Measurements from ENCODE around the gene SERTAD3. TPM values are rescaled to one million over a fixed set of nuclear protein-coding genes. Genes with fewer than 3 reads are reported as not detected.

Gene SERTAD3
- total and polyA plus RNA-seq, 10 of the 15 experiments (the other 5 are each of a cell fraction or from before 2014, with no cell fraction given) = 4.2 to 22.4 (median 13.7) TPM

GRCh38 chr19:40492274-40492673 is 48.1 kb upstream of the SERTAD3 start (continued):
- TF ChIP-seq NFIC (IDR thresholded peaks at IDR 0.05; ENCODE audit: low read depth, low read length) = no peak
- TF ChIP-seq EGR1 (IDR thresholded peaks at IDR 0.05; ENCODE audit: borderline replicate concordance in 1 of 2, low read depth in 2 of 2, low read length in 2 of 2) = no peak
- TF ChIP-seq NR2C2 (IDR thresholded peaks at IDR 0.05; ENCODE audit: borderline replicate concordance, control insufficient read depth, insufficient read length, low read depth) = no peak
- no peak for TF ChIP-seq SREBF1 (IDR thresholded peaks at IDR 0.05; ENCODE audit: low read length)
- no peak for TF ChIP-seq MTA3 (IDR thresholded peaks at IDR 0.05; ENCODE audit: borderline replicate concordance, low read length)

- CTCF ChIA-PET = no interaction called here
- 70% methylated on average over 25 of the region's 25 CpGs for WGBS (ENCODE audit: insufficient coverage, insufficient replicate concordance, low lambda C conversion rate, missing lambda C conversion rate)
- SMC1A ChIA-PET (ENCODE audit: uncharacterized antibody, unreplicated experiment) = no interaction called here
- TF ChIP-seq ATF3 (IDR thresholded peaks at IDR 0.05; ENCODE audit: borderline replicate concordance, extremely low read depth, low read depth, low read length) = no peak
- no peak for TF ChIP-seq NR2C2 (IDR thresholded peaks at IDR 0.05; ENCODE audit: borderline replicate concordance, control insufficient read depth, insufficient read length, low read depth)
- no peak for TF ChIP-seq SUZ12 (IDR thresholded peaks at IDR 0.05; ENCODE audit: unreplicated experiment)
- no peak for TF ChIP-seq BCLAF1 (IDR thresholded peaks at IDR 0.05)
- no peak for TF ChIP-seq POLR2AphosphoS2 (IDR thresholded peaks at IDR 0.05; ENCODE audit: low read depth, low read length)
- TF ChIP-seq IRF4 (IDR thresholded peaks at IDR 0.05; ENCODE audit: low read depth, low read length) = no peak
- no peak for TF ChIP-seq NR2C1 (IDR thresholded peaks at IDR 0.05)
- TF ChIP-seq PRDM15 (CRISPR knock-in tag; IDR thresholded peaks at IDR 0.05) = no peak
- TF ChIP-seq HCFC1 (IDR thresholded peaks at IDR 0.05; ENCODE audit: low read length) = no peak
- TF ChIP-seq MTA3 (IDR thresholded peaks at IDR 0.05; ENCODE audit: borderline replicate concordance, low read length) = no peak
- no peak for TF ChIP-seq SKIL (IDR thresholded peaks at IDR 0.05; ENCODE audit: low read depth, poor library complexity, severe bottlenecking)
Observed at GRCh38 chr19:40489882-40490230, 45.7 kb upstream of the SERTAD3 start.

More at GRCh38 chr19:40489882-40490230, 45.7 kb upstream of the SERTAD3 start:
- intact Hi-C loops (cut with micrococcal nuclease; ENCODE audit: unreplicated experiment) (no loop called here), in situ Hi-C loops (cut with MboI) (no loop called here)
- Histone ChIP-seq H3K79me2 (ENCODE audit: control insufficient read depth, insufficient read depth, low read length) (no peaks in the 10 kb centered on the region), H3K9ac (ENCODE audit: control insufficient read depth, insufficient read depth, low read length) (no peak overlapping the region), H3K27me3 (replicated peaks in 1 of 2; ENCODE audit: control insufficient read depth in 2 of 2, insufficient read depth in 2 of 2, low read length in 1 of 2) (no peaks in the 10 kb centered on the region), H3K9me3 (replicated peaks; ENCODE audit: control insufficient read depth, insufficient read depth, low read length) (no peaks in the 10 kb centered on the region), H3K27ac (ENCODE audit: control insufficient read depth, insufficient read depth) (no peak overlapping the region), H3K4me2 (ENCODE audit: control insufficient read depth, insufficient read depth) (no peak overlapping the region), H3K4me1 (ENCODE audit: control insufficient read depth, insufficient read depth, low read length) (no peaks in the 10 kb centered on the region), H4K20me1 (ENCODE audit: control insufficient read depth, insufficient read depth) (no peaks in the 10 kb centered on the region), H3K36me3 (ENCODE audit: control insufficient read depth in 2 of 2, insufficient read depth in 2 of 2, low read length in 1 of 2) (no peaks in the 10 kb centered on the region), H3K4me3 (no peak overlapping the region), H2AFZ (ENCODE audit: control insufficient read depth, low read depth, low read length) (no peak overlapping the region)
- RAD21 ChIA-PET (ENCODE audit: unreplicated experiment) = no interaction called here
- no peak for FAIRE-seq
- ATAC-seq = no peak
- POLR2A ChIA-PET = no interaction called here
- no TSS peak for BruUV-seq (replicated peaks)
- DNase-seq (ENCODE audit: low read depth, low spot score) = no peak

All from GM12878 (cell line).